HG03064 (cell line): ENCODE data around the gene PHRF1.

Experiments used
- ATAC-seq: cut with Tn5 transposase; IDR thresholded peaks from one replicate; pipeline ENCODE4 v1.9.1; 2021; ENCODE audit warnings: low read depth; ENCODE audit not compliant: unreplicated experiment

The PHRF1 gene

GRCh38 chr11:557328-558132 is 18.7 kb upstream of the PHRF1 start:
- ATAC-seq, result no peak

- no peak for ATAC-seq
These were observed 17.8 kb upstream of the PHRF1 start for GRCh38 chr11:558503-558902.

GRCh38 chr11:559020-559620 is 17.1 kb upstream of the PHRF1 start:
- ATAC-seq, result no peak

GRCh38 chr11:559712-560304 is 16.5 kb upstream of the PHRF1 start:
- ATAC-seq, result no peak

- peak; percentile 58 for ATAC-seq
These were observed 15.7 kb upstream of the PHRF1 start, which contains the start of the genes LMNTD2 and RASSF7 for GRCh38 chr11:560305-561147. Gene LMNTD2, minus strand, starts transcription at chr11:560738. Its CDS starts 22 bp downstream, at chr11:560716. Gene RASSF7, plus strand, starts transcription at chr11:560970. Its CDS starts 799 bp downstream, at chr11:561769.

GRCh38 chr11:561148-562003 is 14.9 kb upstream of the PHRF1 start:
- ATAC-seq, result peak; percentile 22

GRCh38 chr11:562046-562645 is 14.1 kb upstream of the PHRF1 start:
- no peak for ATAC-seq

- ATAC-seq, result no peak
These were observed 13.0 kb upstream of the PHRF1 start for GRCh38 chr11:563066-563811.

GRCh38 chr11:563812-564578 is 12.3 kb upstream of the PHRF1 start:
- ATAC-seq, result no peak

GRCh38 chr11:565921-566509 is 10.3 kb upstream of the PHRF1 start:
- ATAC-seq, result no peak

- ATAC-seq, result no peak
These were observed 9.2 kb upstream of the PHRF1 start for GRCh38 chr11:567011-567628.

GRCh38 chr11:567629-568292 is 8.5 kb upstream of the PHRF1 start:
- peak; percentile 2 for ATAC-seq

- peak; percentile 79 for ATAC-seq
These were observed 7.7 kb upstream of the PHRF1 start for GRCh38 chr11:568306-569157.

- ATAC-seq, result no peak
These were observed 6.9 kb upstream of the PHRF1 start for GRCh38 chr11:569158-569885.

GRCh38 chr11:571802-572185 is 4.5 kb upstream of the PHRF1 start:
- ATAC-seq, result no peak
